Stomach (tissue), 9 donors: Measurements from ENCODE around the gene NDST1. TPM values are rescaled to one million over a fixed set of nuclear protein-coding genes. Genes with fewer than 3 reads are reported as not detected.

ENCODE experiments used
- DNase-seq, 2 donors: peaks; one replicate each; pipeline versions ENCODE4 v3.0.0 to v3.0.0-alpha.2; 2013 to 2019
- H3K27ac ChIP-seq, 5 donors: fragments of 200-600 bp in 4 of 5; sonication (generic) in 4 of 5; one replicate each; pipeline ENCODE4 v1.5.1; 2013 to 2019; ENCODE audit warnings: mild to moderate bottlenecking in 1 of 5, moderate library complexity in 1 of 5
- H3K27me3 ChIP-seq, 3 donors: fragments of 200-600 bp; sonication (generic); one replicate each; pipeline ENCODE4 v1.5.1; 2017 to 2019; ENCODE audit warnings: mixed run types in 1 of 3
- H3K36me3 ChIP-seq, 4 donors: fragments of 200-600 bp; sonication (generic); 1 replicate in 3 of 4; 2 replicates in 1 of 4; pipeline ENCODE4 v1.5.1; 2016 to 2019
- H3K4me1 ChIP-seq, 4 donors: fragments of 200-600 bp; sonication (generic); one replicate each; pipeline ENCODE4 v1.5.1; 2016 to 2019
- H3K4me3 ChIP-seq, 4 donors: fragments of 200-600 bp; sonication (generic) in 3 of 4; one replicate each; pipeline ENCODE4 v1.5.1; 2016 to 2019; ENCODE audit warnings: mild to moderate bottlenecking in 1 of 4
- H3K9me3 ChIP-seq, 4 donors: fragments of 200-600 bp; sonication (generic); one replicate each; pipeline ENCODE4 v1.5.1; 2016 to 2019
- EP300 ChIP-seq: sonication (generic); formaldehyde crosslinking; IDR thresholded peaks from one replicate; pipeline ENCODE4 v1.6.1; 2017; ENCODE audit warnings: antibody characterized with exemption
- POLR2A ChIP-seq, 4 donors: fragments of 450-650 bp; IDR thresholded peaks; one replicate each; pipeline ENCODE4 v1.6.1; 2016; ENCODE audit warnings: antibody characterized with exemption in 4 of 4, control low read depth in 2 of 4, mild to moderate bottlenecking in 1 of 4, moderate library complexity in 1 of 4
- POLR2AphosphoS5 ChIP-seq, 3 donors: sonication (generic); formaldehyde crosslinking; IDR thresholded peaks; one replicate each; pipeline ENCODE4 v1.6.1; 2016; ENCODE audit warnings: antibody characterized with exemption in 3 of 3
- WGBS, 5 donors: extraction: QIAGEN DNeasy Blood & Tissue Kit in 3 of 5; methylation state at CpG; one replicate each; pipeline versions ENCODE4 v1.1.5 to v1.1.7; 2013 to 2018; 5-methylcytosine and 5-hydroxymethylcytosine counted together
- intact Hi-C: fragments of 100-400 bp; cut with DNase I; formaldehyde crosslinking; loops from one replicate; pipeline ENCODE4 v1.15.1; 2023; ENCODE audit warnings: low total_unique reads
- polyA plus RNA-seq, 3 donors: library from polyadenylated mRNA; stranded (reverse); fragments of 200-250 nt; gene quantifications; one replicate each; pipeline ENCODE4 v1.2.3, GENCODE V29; 2013
- total RNA-seq, 5 donors: library from RNA; depleted of rRNA; stranded (reverse); fragments of >200 nt; gene quantifications; one replicate each; pipeline versions ENCODE4 v1.1.0 to v1.2.3, GENCODE V29; 2014 to 2016
- TF ChIP-seq, protein P1 (sequence below), 7 experiments: fragments of 450-650 bp in 4 of 7; fragments of 200-600 bp in 3 of 7; sonication (generic) in 3 of 7; IDR thresholded peaks; one replicate each; pipeline ENCODE4 v1.5.1; 2016 to 2019; ENCODE audit warnings: antibody characterized with exemption in 7 of 7, control low read depth in 2 of 7, mild to moderate bottlenecking in 1 of 7
- donor health status: healthy with polysubstance abuse.
- donor health status: Bipolar disorder and iron deficiency.
- donor health status: healthy.

NDST1 gene
- total and polyA plus RNA-seq, 8 donors, result 6.4 to 32.9 (median 15.9) TPM

DNA sequence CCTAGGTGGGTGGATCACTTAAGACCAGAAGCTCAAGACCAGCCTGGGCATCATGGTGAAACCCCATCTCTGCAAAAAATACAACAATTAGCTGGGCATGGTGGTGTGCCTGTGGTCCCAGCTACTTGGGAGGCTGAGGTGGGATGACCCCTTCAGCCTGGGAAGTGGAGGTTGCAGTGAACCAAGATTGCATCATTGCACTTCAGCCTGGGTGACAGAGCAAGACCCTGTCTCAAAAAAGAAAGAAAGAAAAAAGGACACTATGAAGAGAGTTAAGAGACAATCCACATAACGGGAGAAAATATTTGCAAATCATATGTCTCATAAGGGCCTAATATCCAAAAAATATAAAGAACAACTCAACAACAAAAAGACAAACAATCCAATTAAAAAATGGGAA lies 57.9 kb downstream of the NDST1 start:
- no peak overlapping the region for H3K27ac ChIP-seq
- intact Hi-C loops, result loop anchor here (5.0 kb wide), 1 partner anchor 86 kb away; no protein-coding TSS in a partner anchor
- no peak for TF ChIP-seq POLR2AphosphoS5 (IDR thresholded peaks at IDR 0.05)
- TF ChIP-seq POLR2A (IDR thresholded peaks at IDR 0.05), result no peak
- no peak for TF ChIP-seq EP300
- TF ChIP-seq, protein P1, sequence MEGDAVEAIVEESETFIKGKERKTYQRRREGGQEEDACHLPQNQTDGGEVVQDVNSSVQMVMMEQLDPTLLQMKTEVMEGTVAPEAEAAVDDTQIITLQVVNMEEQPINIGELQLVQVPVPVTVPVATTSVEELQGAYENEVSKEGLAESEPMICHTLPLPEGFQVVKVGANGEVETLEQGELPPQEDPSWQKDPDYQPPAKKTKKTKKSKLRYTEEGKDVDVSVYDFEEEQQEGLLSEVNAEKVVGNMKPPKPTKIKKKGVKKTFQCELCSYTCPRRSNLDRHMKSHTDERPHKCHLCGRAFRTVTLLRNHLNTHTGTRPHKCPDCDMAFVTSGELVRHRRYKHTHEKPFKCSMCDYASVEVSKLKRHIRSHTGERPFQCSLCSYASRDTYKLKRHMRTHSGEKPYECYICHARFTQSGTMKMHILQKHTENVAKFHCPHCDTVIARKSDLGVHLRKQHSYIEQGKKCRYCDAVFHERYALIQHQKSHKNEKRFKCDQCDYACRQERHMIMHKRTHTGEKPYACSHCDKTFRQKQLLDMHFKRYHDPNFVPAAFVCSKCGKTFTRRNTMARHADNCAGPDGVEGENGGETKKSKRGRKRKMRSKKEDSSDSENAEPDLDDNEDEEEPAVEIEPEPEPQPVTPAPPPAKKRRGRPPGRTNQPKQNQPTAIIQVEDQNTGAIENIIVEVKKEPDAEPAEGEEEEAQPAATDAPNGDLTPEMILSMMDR (IDR thresholded peaks at IDR 0.05), result no peak
- H3K4me3 ChIP-seq, result no peak overlapping the region
- H3K4me1 ChIP-seq, result peaks cover 0 to 14% (median 4%) of the 10 kb centered on the region in 4 donors
- H3K36me3 ChIP-seq, result no peaks in the 10 kb centered on the region
- no peak for DNase-seq
- no peaks in the 10 kb centered on the region for H3K27me3 ChIP-seq
- no peaks in the 10 kb centered on the region for H3K9me3 ChIP-seq
- 59 to 100% (median 92%) methylated on average over 1 of the region's 1 CpG for WGBS, 5 donors

DNA sequence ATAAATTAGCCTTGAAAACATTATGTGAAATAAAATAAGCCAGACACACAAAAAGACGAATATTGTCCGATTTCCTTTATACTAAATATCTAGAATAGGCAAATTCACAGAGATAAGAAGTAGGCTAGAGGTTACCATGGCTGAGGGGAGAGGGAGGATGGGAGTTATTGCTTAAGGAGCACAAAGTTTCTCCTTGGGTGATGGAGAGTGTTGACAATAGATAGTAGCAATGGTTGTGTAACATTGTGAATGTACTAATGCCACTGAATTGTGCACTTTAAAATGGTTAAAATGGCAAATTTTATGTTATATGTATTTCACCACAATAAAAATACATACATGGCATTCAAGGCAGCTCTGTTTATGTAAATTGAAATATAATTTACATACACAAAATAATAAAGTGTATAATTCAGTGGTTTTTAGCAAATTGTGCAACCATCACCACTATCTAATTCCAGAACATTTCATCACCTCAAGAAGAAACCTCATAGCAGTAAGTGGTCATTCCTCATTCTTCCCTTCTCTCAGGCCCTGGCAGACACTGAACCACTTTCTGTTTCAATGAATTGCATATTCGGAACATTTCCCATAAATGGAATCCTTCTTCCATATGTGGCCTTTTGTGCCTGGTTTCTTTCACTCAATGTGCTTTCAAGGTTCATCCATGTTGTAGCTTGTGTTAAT lies 59.2 kb downstream of the NDST1 start:
- Histone ChIP-seq H3K27ac (no peak overlapping the region), H3K27me3 (no peaks in the 10 kb centered on the region), H3K36me3 (no peaks in the 10 kb centered on the region), H3K9me3 (no peaks in the 10 kb centered on the region), H3K4me1 (peaks cover 0 to 9% (median 0%) of the 10 kb centered on the region in 4 donors), H3K4me3 (no peak overlapping the region)
- 52 to 67% (median 55%) methylated on average over 3 of the region's 3 CpGs for WGBS, 5 donors
- TF ChIP-seq POLR2A (IDR thresholded peaks at IDR 0.05) (no peak), POLR2AphosphoS5 (IDR thresholded peaks at IDR 0.05) (peak in 1 of 3 donors; percentile 2)
- TF ChIP-seq, protein P1 (IDR thresholded peaks at IDR 0.05), result no peak
- peak in 1 of 2 donors; percentile 53 for DNase-seq
- intact Hi-C loops, result loop anchor here (5.0 kb wide), 1 partner anchor 85 kb away; no protein-coding TSS in a partner anchor

DNA sequence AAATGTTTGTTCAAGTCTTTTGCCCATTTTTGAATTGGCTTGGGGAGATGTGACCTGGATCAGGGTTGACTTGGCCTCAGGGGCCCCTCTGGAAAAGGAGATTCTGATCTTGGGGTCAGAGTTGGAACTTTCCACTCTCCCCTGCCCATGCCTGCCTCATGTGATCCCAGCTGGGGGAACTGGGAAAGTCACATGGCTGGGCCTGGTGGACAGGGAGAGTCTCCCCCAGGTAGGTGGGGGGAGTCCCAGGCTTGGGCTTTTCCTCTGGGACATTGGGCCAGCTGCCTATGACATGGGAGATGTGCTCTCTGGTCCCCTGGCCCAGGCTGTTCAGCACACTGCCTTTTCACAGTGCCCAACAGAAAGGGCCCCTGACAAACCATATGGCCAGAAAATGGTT lies 60.7 kb downstream of the NDST1 start:
- Histone ChIP-seq H3K9me3 (no peaks in the 10 kb centered on the region), H3K36me3 (no peaks in the 10 kb centered on the region), H3K4me3 (no peak overlapping the region), H3K27me3 (no peaks in the 10 kb centered on the region), H3K27ac (no peak overlapping the region), H3K4me1 (peaks cover 0 to 9% (median 0%) of the 10 kb centered on the region in 4 donors)
- intact Hi-C loops, result loop anchor here (5.0 kb wide), 1 partner anchor 84 kb away; no protein-coding TSS in a partner anchor
- DNase-seq, result no peak
- TF ChIP-seq EP300 (no peak), POLR2A (IDR thresholded peaks at IDR 0.05) (no peak), POLR2AphosphoS5 (IDR thresholded peaks at IDR 0.05) (no peak)
- TF ChIP-seq, protein P1 (IDR thresholded peaks at IDR 0.05), result no peak

DNA sequence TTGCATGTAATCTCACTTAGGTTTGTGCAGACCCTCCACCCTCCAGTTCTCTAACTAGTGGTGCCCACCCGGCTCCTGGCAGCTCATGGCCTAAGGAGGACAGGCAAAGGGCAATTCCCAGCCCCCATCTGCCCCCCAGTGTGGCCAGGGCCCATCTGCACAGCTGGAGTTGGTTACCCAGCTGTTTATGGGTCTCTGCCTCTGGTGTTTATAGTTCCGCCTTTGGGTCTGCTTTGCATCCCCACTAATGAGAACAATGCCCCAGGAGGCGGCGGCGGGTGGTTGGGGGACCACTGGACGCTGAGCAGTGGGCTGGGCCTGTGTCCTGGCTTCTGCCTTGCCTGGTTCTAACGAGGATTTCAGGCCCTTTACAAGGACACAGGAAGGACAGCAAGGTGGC lies 62.4 kb downstream of the NDST1 start:
- Histone ChIP-seq H3K27ac (no peak overlapping the region), H3K4me1 (peaks cover 0 to 9% (median 0%) of the 10 kb centered on the region in 4 donors), H3K36me3 (no peaks in the 10 kb centered on the region), H3K9me3 (no peaks in the 10 kb centered on the region), H3K4me3 (no peak overlapping the region), H3K27me3 (no peaks in the 10 kb centered on the region)
- no peak for DNase-seq
- intact Hi-C loops, result no loop called here
- TF ChIP-seq, protein P1 (IDR thresholded peaks at IDR 0.05), result no peak
- TF ChIP-seq POLR2AphosphoS5 (IDR thresholded peaks at IDR 0.05) (no peak), POLR2A (IDR thresholded peaks at IDR 0.05) (no peak), EP300 (no peak)
- 80 to 86% (median 84%) methylated on average over 7 of the region's 7 CpGs for WGBS, 5 donors
